HL-60 (cell line): ENCODE measurements around the gene ARF1.

Experiments used
- CTCF ChIP-seq: IDR thresholded peaks from one replicate; pipeline ENCODE4 v1.5.1; 2011; ENCODE audit warnings: low read length, control low read depth, inconsistent platforms; ENCODE audit not compliant: insufficient read depth
- POLR2AphosphoS5 ChIP-seq: IDR thresholded peaks from 2 replicates; pipeline ENCODE4 v1.6.1; 2012; ENCODE audit warnings: low read depth
- REST ChIP-seq: IDR thresholded peaks from 2 replicates; pipeline ENCODE4 v1.6.1; 2012; ENCODE audit warnings: low read depth; ENCODE audit not compliant: insufficient replicate concordance

GRCh38 chr1:228076796-228077430 lies 5.6 kb upstream of the ARF1 start:
- TF ChIP-seq CTCF (no peak), REST (no peak), POLR2AphosphoS5 (no peak)
